DND-41 (cell line): ENCODE results near the gene PHETA2.

Experiments
- ATAC-seq: fragments of 200-7000 bp; cut with Tn5 transposase; 3 replicates; pipeline ENCODE4 v1.9.1; 2021; ENCODE audit warnings: low read depth; ENCODE audit not compliant: insufficient read depth
- DNase-seq: peaks from one replicate; pipeline ENCODE4 v3.0.0-alpha.2; 2020
- H2AFZ ChIP-seq: 2 replicates; pipeline ENCODE4 v1.6.0; 2012; ENCODE audit warnings: low read depth, low read length
- H3K27ac ChIP-seq: 2 replicates; pipeline ENCODE4 v1.5.1; 2012; ENCODE audit warnings: low read length, inconsistent platforms
- H3K27me3 ChIP-seq: fragments of 200-600 bp; sonication (generic); 2 replicates; pipeline ENCODE4 v1.6.0; 2012; ENCODE audit warnings: low read length, mild to moderate bottlenecking, inconsistent platforms; ENCODE audit not compliant: insufficient read depth, poor library complexity
- H3K36me3 ChIP-seq: 2 replicates; pipeline ENCODE4 v1.5.1; 2012; ENCODE audit warnings: low read length, inconsistent platforms; ENCODE audit not compliant: insufficient read depth
- H3K4me1 ChIP-seq: 2 replicates; pipeline ENCODE4 v1.5.1; 2012; ENCODE audit warnings: mild to moderate bottlenecking, low read length; ENCODE audit not compliant: insufficient read depth
- H3K4me2 ChIP-seq: 2 replicates; pipeline ENCODE4 v1.6.0; 2012; ENCODE audit warnings: mild to moderate bottlenecking, moderate library complexity, low read length, inconsistent platforms; ENCODE audit not compliant: insufficient read depth
- H3K4me3 ChIP-seq, 2 experiments: fragments of 200-600 bp in 1 of 2; shearing (Covaris generic) in 1 of 2; 2 replicates each; pipeline ENCODE4 v1.5.1; 2012 to 2016; ENCODE audit warnings: inconsistent platforms in 2 of 2, low read length in 2 of 2, mild to moderate bottlenecking in 2 of 2, low read depth in 1 of 2, moderate library complexity in 1 of 2
- H3K79me2 ChIP-seq: 2 replicates; pipeline ENCODE4 v1.6.0; 2012; ENCODE audit warnings: low read length, inconsistent platforms; ENCODE audit not compliant: insufficient read depth
- H3K9ac ChIP-seq: 2 replicates; pipeline ENCODE4 v1.6.0; 2012; ENCODE audit warnings: low read depth, mild to moderate bottlenecking, inconsistent platforms, low read length, moderate library complexity
- H3K9me3 ChIP-seq: 2 replicates; pipeline ENCODE4 v1.5.1; 2012; ENCODE audit warnings: low read length, moderate library complexity, mild to moderate bottlenecking, inconsistent platforms; ENCODE audit not compliant: insufficient read depth, severe bottlenecking
- H4K20me1 ChIP-seq: 2 replicates; pipeline ENCODE4 v1.6.0; 2012; ENCODE audit warnings: low read length; ENCODE audit not compliant: insufficient read depth
- CTCF ChIP-seq: IDR thresholded peaks from 2 replicates; pipeline ENCODE4 v1.5.1; 2012; ENCODE audit warnings: borderline replicate concordance, low read length, moderate library complexity, mild to moderate bottlenecking; ENCODE audit not compliant: poor library complexity, severe bottlenecking; ENCODE audit errors: extremely low read depth
- EZH2 ChIP-seq: IDR thresholded peaks from 3 replicates; pipeline ENCODE4 v1.6.1; 2012; ENCODE audit warnings: borderline replicate concordance, low read depth, mild to moderate bottlenecking, moderate library complexity, low read length, inconsistent platforms; ENCODE audit not compliant: severe bottlenecking

Gene PHETA2

GRCh38 chr22:42074132-42074811 lies at the start of gene PHETA2:
Gene PHETA2 (plus strand): TSS chr22:42074248. CDS start chr22:42077294, 3,046 bp downstream.
- Histone ChIP-seq H3K9ac (no peak within 1 kb of the TSS), H3K36me3 (no peaks in the 10 kb centered on the region), H3K4me1 (peaks cover 36% of the 10 kb centered on the region), H2AFZ (no peak within 1 kb of the TSS), H3K4me3 (no peak within 1 kb of the TSS), H3K4me2 (no peak within 1 kb of the TSS), H3K27ac (no peak within 1 kb of the TSS), H3K27me3 (no peaks in the 10 kb centered on the region), H4K20me1 (no peaks in the 10 kb centered on the region), H3K79me2 (peaks cover 12% of the 10 kb centered on the region), H3K9me3 (no peaks in the 10 kb centered on the region)
- TF ChIP-seq CTCF (no peak), EZH2 (no peak)
- ATAC-seq (no peak), DNase-seq (no peak)

GRCh38 chr22:42025421-42025820 lies 48.6 kb upstream of the PHETA2 start:
- Histone ChIP-seq H3K4me2 (no peak overlapping the region), H3K27ac (no peak overlapping the region), H3K4me1 (no peaks in the 10 kb centered on the region), H3K9me3 (no peaks in the 10 kb centered on the region), H3K4me3 (no peak overlapping the region), H3K36me3 (no peaks in the 10 kb centered on the region), H3K27me3 (no peaks in the 10 kb centered on the region), H4K20me1 (no peaks in the 10 kb centered on the region), H3K79me2 (no peaks in the 10 kb centered on the region), H3K9ac (no peak overlapping the region), H2AFZ (no peak overlapping the region)
- ATAC-seq (no peak), DNase-seq (no peak)
- TF ChIP-seq EZH2 (no peak), CTCF (no peak)

GRCh38 chr22:42026705-42027104 lies 47.3 kb upstream of the PHETA2 start:
- Histone ChIP-seq H2AFZ (no peak overlapping the region), H3K9me3 (no peaks in the 10 kb centered on the region), H3K4me1 (no peaks in the 10 kb centered on the region), H3K27ac (no peak overlapping the region), H3K4me3 (no peak overlapping the region), H3K27me3 (no peaks in the 10 kb centered on the region), H3K79me2 (no peaks in the 10 kb centered on the region), H3K9ac (no peak overlapping the region), H4K20me1 (no peaks in the 10 kb centered on the region), H3K4me2 (no peak overlapping the region), H3K36me3 (no peaks in the 10 kb centered on the region)
- no peak for TF ChIP-seq CTCF
- TF ChIP-seq EZH2, result no peak
- DNase-seq, result no peak
- no peak for ATAC-seq
